ENCODE results near the gene SUMF1. TPM values are rescaled to one million over a fixed set of nuclear protein-coding genes. Genes with fewer than 3 reads are reported as not detected.

Gene SUMF1
- total RNA-seq, 1 donor, result 45.6 TPM

- TF ChIP-seq, protein P1, sequence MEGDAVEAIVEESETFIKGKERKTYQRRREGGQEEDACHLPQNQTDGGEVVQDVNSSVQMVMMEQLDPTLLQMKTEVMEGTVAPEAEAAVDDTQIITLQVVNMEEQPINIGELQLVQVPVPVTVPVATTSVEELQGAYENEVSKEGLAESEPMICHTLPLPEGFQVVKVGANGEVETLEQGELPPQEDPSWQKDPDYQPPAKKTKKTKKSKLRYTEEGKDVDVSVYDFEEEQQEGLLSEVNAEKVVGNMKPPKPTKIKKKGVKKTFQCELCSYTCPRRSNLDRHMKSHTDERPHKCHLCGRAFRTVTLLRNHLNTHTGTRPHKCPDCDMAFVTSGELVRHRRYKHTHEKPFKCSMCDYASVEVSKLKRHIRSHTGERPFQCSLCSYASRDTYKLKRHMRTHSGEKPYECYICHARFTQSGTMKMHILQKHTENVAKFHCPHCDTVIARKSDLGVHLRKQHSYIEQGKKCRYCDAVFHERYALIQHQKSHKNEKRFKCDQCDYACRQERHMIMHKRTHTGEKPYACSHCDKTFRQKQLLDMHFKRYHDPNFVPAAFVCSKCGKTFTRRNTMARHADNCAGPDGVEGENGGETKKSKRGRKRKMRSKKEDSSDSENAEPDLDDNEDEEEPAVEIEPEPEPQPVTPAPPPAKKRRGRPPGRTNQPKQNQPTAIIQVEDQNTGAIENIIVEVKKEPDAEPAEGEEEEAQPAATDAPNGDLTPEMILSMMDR (IDR thresholded peaks at IDR 0.05; ENCODE audit: insufficient read depth, low read length), result no peak
- H3K4me3 ChIP-seq (ENCODE audit: low read depth, low read length), result no peak overlapping the region
- no peak for DNase-seq (ENCODE audit: low read depth)
Observed at GRCh38 chr3:4395448-4395847, 71.6 kb downstream of the SUMF1 start.

GRCh38 chr3:4394567-4394966 lies 72.5 kb downstream of the SUMF1 start:
- TF ChIP-seq, protein P1 (IDR thresholded peaks at IDR 0.05; ENCODE audit: insufficient read depth, low read length), result no peak
- H3K4me3 ChIP-seq (ENCODE audit: low read depth, low read length), result no peak overlapping the region
- no peak for DNase-seq (ENCODE audit: low read depth)

DNA sequence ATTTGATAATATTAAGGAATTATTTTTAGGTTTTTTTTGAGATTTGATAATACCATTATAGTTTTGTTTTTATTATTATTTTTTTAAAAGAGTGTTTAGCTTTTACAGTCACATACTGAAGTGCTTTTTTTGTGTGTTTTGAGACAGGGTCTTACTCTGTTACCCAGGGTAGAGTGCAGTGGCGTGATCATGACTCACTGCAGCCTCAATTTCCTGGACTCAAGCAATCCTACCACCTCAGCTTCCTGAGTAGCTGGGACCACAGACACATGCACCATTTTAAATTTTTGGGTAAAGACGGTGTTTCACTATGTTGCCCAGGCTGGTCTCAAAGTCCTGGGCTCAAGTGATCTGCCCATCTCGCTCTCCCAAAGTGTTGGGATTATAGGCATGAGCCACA lies 73.0 kb downstream of the SUMF1 start:
- H3K4me3 ChIP-seq (ENCODE audit: low read depth, low read length), result no peak overlapping the region
- DNase-seq (ENCODE audit: low read depth), result no peak
- TF ChIP-seq, protein P1 (IDR thresholded peaks at IDR 0.05; ENCODE audit: insufficient read depth, low read length), result no peak

- no peak for DNase-seq (ENCODE audit: low read depth)
- H3K4me3 ChIP-seq (ENCODE audit: low read depth, low read length), result no peak overlapping the region
- TF ChIP-seq, protein P1 (IDR thresholded peaks at IDR 0.05; ENCODE audit: insufficient read depth, low read length), result no peak
Observed at GRCh38 chr3:4392992-4393391, 74.1 kb downstream of the SUMF1 start.

- H3K4me3 ChIP-seq (ENCODE audit: low read depth, low read length), result no peak overlapping the region
- no peak for DNase-seq (ENCODE audit: low read depth)
- TF ChIP-seq, protein P1 (IDR thresholded peaks at IDR 0.05; ENCODE audit: insufficient read depth, low read length), result no peak
Observed at GRCh38 chr3:4387210-4388204, 79.6 kb downstream of the SUMF1 start.

DNA sequence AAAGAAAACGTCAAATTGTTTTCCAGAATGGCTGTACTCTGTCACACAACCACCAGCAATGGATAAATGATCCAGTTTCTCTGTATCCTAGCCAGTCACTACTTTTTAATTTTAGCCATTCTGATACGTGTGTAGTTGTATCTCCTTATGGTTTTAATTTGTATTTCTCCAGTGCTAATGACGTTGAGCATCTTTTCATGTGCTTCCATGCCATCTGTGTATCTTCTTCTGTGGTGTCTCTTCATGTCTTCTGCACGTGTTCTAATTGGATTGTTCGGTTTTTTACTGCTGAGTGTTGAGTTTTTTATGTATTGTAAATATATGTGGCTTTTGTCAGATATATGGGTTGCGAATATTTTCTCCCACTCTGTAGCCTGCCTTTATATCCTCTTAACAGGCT lies 81.9 kb downstream of the SUMF1 start:
- DNase-seq (ENCODE audit: low read depth), result no peak
- H3K4me3 ChIP-seq (ENCODE audit: low read depth, low read length), result no peak overlapping the region
- TF ChIP-seq, protein P1 (IDR thresholded peaks at IDR 0.05; ENCODE audit: insufficient read depth, low read length), result no peak

All from fibroblast of the aortic adventitia (primary cell).